HG03575 (cell line): ENCODE results near the gene TRNP1.

Experiments
- ATAC-seq: cut with Tn5 transposase; IDR thresholded peaks from one replicate; pipeline ENCODE4 v1.9.1; 2021; ENCODE audit not compliant: unreplicated experiment, insufficient number of reproducible peaks, low FRiP score; ENCODE audit errors: extremely low read depth

Gene TRNP1

GRCh38 chr1:27047914-27048313, 54.4 kb downstream of the TRNP1 start:
- ATAC-seq = no peak

GRCh38 chr1:27049100-27049499, 55.6 kb downstream of the TRNP1 start:
- ATAC-seq = no peak

- ATAC-seq = no peak
Observed at GRCh38 chr1:27049607-27050006, 56.1 kb downstream of the TRNP1 start.
